ENCODE data around the gene PSTK. TPM values are rescaled to one million over a fixed set of nuclear protein-coding genes. Genes with fewer than 3 reads are reported as not detected.

Gene PSTK
- total and polyA plus RNA-seq, 2 of the 13 experiments (the other 11 are each of a cell fraction or from before 2014, with no cell fraction given): 8.2 to 9.3 TPM

GRCh38 chr10:122953902-122954730 lies 26.1 kb upstream of the PSTK start, which contains the start of gene C10orf88 (continued):
- TF ChIP-seq, protein P1, sequence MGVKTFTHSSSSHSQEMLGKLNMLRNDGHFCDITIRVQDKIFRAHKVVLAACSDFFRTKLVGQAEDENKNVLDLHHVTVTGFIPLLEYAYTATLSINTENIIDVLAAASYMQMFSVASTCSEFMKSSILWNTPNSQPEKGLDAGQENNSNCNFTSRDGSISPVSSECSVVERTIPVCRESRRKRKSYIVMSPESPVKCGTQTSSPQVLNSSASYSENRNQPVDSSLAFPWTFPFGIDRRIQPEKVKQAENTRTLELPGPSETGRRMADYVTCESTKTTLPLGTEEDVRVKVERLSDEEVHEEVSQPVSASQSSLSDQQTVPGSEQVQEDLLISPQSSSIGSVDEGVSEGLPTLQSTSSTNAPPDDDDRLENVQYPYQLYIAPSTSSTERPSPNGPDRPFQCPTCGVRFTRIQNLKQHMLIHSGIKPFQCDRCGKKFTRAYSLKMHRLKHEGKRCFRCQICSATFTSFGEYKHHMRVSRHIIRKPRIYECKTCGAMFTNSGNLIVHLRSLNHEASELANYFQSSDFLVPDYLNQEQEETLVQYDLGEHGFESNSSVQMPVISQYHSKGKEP (CRISPR knock-in tag; IDR thresholded peaks at IDR 0.05): peak; percentile 83; the same call in 1 of the 2 replicates
- no peak; the same call in 1 of the 2 replicates for TF ChIP-seq ZNF33A (CRISPR knock-in tag; IDR thresholded peaks at IDR 0.05; ENCODE audit: borderline replicate concordance)
- TF ChIP-seq SALL1 (CRISPR knock-in tag; IDR thresholded peaks at IDR 0.05): peak; percentile 95
- TF ChIP-seq, protein P2, sequence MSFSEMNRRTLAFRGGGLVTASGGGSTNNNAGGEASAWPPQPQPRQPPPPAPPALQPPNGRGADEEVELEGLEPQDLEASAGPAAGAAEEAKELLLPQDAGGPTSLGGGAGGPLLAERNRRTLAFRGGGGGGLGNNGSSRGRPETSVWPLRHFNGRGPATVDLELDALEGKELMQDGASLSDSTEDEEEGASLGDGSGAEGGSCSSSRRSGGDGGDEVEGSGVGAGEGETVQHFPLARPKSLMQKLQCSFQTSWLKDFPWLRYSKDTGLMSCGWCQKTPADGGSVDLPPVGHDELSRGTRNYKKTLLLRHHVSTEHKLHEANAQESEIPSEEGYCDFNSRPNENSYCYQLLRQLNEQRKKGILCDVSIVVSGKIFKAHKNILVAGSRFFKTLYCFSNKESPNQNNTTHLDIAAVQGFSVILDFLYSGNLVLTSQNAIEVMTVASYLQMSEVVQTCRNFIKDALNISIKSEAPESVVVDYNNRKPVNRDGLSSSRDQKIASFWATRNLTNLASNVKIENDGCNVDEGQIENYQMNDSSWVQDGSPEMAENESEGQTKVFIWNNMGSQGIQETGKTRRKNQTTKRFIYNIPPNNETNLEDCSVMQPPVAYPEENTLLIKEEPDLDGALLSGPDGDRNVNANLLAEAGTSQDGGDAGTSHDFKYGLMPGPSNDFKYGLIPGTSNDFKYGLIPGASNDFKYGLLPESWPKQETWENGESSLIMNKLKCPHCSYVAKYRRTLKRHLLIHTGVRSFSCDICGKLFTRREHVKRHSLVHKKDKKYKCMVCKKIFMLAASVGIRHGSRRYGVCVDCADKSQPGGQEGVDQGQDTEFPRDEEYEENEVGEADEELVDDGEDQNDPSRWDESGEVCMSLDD (CRISPR knock-in tag; IDR thresholded peaks at IDR 0.05; ENCODE audit: borderline replicate concordance): no peak; the same call in 1 of the 2 replicates
- peak; percentile 98 for TF ChIP-seq ZSCAN31 (CRISPR knock-in tag; IDR thresholded peaks at IDR 0.05; ENCODE audit: low read depth)
- TF ChIP-seq ZNF430 (CRISPR knock-in tag; IDR thresholded peaks at IDR 0.05): no peak; the same call in none of the 2 replicates
- TF ChIP-seq, protein P3, sequence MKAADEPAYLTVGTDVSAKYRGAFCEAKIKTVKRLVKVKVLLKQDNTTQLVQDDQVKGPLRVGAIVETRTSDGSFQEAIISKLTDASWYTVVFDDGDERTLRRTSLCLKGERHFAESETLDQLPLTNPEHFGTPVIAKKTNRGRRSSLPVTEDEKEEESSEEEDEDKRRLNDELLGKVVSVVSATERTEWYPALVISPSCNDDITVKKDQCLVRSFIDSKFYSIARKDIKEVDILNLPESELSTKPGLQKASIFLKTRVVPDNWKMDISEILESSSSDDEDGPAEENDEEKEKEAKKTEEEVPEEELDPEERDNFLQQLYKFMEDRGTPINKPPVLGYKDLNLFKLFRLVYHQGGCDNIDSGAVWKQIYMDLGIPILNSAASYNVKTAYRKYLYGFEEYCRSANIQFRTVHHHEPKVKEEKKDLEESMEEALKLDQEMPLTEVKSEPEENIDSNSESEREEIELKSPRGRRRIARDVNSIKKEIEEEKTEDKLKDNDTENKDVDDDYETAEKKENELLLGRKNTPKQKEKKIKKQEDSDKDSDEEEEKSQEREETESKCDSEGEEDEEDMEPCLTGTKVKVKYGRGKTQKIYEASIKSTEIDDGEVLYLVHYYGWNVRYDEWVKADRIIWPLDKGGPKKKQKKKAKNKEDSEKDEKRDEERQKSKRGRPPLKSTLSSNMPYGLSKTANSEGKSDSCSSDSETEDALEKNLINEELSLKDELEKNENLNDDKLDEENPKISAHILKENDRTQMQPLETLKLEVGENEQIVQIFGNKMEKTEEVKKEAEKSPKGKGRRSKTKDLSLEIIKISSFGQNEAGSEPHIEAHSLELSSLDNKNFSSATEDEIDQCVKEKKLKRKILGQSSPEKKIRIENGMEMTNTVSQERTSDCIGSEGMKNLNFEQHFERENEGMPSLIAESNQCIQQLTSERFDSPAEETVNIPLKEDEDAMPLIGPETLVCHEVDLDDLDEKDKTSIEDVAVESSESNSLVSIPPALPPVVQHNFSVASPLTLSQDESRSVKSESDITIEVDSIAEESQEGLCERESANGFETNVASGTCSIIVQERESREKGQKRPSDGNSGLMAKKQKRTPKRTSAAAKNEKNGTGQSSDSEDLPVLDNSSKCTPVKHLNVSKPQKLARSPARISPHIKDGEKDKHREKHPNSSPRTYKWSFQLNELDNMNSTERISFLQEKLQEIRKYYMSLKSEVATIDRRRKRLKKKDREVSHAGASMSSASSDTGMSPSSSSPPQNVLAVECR (CRISPR knock-in tag; IDR thresholded peaks at IDR 0.05; ENCODE audit: borderline replicate concordance): peak; percentile 94
- TF ChIP-seq HOXA9 (CRISPR knock-in tag; IDR thresholded peaks at IDR 0.05; ENCODE audit: borderline replicate concordance): peak; percentile 53; the same call in 1 of the 2 replicates
- peak; percentile 63; the same call in 1 of the 2 replicates for TF ChIP-seq ATF2 (CRISPR knock-in tag; IDR thresholded peaks at IDR 0.05)
- TF ChIP-seq, protein P4, sequence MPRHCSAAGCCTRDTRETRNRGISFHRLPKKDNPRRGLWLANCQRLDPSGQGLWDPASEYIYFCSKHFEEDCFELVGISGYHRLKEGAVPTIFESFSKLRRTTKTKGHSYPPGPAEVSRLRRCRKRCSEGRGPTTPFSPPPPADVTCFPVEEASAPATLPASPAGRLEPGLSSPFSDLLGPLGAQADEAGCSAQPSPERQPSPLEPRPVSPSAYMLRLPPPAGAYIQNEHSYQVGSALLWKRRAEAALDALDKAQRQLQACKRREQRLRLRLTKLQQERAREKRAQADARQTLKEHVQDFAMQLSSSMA (CRISPR knock-in tag; IDR thresholded peaks at IDR 0.05): peak; percentile 94
- peak; percentile 94; the same call in 1 of the 2 replicates for TF ChIP-seq ZNF615 (CRISPR knock-in tag; IDR thresholded peaks at IDR 0.05; ENCODE audit: borderline replicate concordance)
- TF ChIP-seq NFIB (CRISPR knock-in tag; IDR thresholded peaks at IDR 0.05; ENCODE audit: borderline replicate concordance): peak; percentile 83; the same call in 1 of the 2 replicates
- TF ChIP-seq, protein P5, sequence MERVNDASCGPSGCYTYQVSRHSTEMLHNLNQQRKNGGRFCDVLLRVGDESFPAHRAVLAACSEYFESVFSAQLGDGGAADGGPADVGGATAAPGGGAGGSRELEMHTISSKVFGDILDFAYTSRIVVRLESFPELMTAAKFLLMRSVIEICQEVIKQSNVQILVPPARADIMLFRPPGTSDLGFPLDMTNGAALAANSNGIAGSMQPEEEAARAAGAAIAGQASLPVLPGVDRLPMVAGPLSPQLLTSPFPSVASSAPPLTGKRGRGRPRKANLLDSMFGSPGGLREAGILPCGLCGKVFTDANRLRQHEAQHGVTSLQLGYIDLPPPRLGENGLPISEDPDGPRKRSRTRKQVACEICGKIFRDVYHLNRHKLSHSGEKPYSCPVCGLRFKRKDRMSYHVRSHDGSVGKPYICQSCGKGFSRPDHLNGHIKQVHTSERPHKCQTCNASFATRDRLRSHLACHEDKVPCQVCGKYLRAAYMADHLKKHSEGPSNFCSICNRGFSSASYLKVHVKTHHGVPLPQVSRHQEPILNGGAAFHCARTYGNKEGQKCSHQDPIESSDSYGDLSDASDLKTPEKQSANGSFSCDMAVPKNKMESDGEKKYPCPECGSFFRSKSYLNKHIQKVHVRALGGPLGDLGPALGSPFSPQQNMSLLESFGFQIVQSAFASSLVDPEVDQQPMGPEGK (CRISPR knock-in tag; IDR thresholded peaks at IDR 0.05): peak; percentile 87
